HepG2 (cell line): ENCODE measurements around the gene PUDP. TPM values are rescaled to one million over a fixed set of nuclear protein-coding genes. Genes with fewer than 3 reads are reported as not detected.

Experiments used
- ASH2L ChIP-seq: fragments of 300-600, 200-600 bp; sonication (generic); IDR thresholded peaks from 2 replicates; pipeline ENCODE4 v1.7.0; 2017; ENCODE audit warnings: low read depth, mild to moderate bottlenecking, moderate library complexity, mixed read lengths, low read length; ENCODE audit not compliant: insufficient read length
- KMT2B ChIP-seq: IDR thresholded peaks from 2 replicates; pipeline ENCODE4 v1.6.1; 2016; ENCODE audit warnings: missing genetic modification reagents, missing compliant biosample characterization
- PCBP1 ChIP-seq: fragments of 200-400 bp; formaldehyde crosslinking; IDR thresholded peaks from 2 replicates; pipeline ENCODE4 v1.6.1; 2017; ENCODE audit warnings: mild to moderate bottlenecking, low read depth, low read length, borderline replicate concordance
- PHF8 ChIP-seq: sonication (generic); formaldehyde crosslinking; IDR thresholded peaks from 2 replicates; pipeline ENCODE4 v1.5.0; 2020; ENCODE audit warnings: missing genetic modification reagents
- POLR2AphosphoS5 ChIP-seq: IDR thresholded peaks from 2 replicates; pipeline ENCODE4 v1.6.1; 2012; ENCODE audit warnings: low read depth, low read length
- POLR2G ChIP-seq: fragments of 200-400 bp; formaldehyde crosslinking; IDR thresholded peaks from 2 replicates; pipeline ENCODE4 v1.6.1; 2018; ENCODE audit warnings: mild to moderate bottlenecking, low read depth, low read length, moderate library complexity
- TGIF2 ChIP-seq: IDR thresholded peaks from 2 replicates; pipeline ENCODE4 v1.6.1; 2016; ENCODE audit warnings: control low read depth, missing compliant biosample characterization
- ZBTB14 ChIP-seq: sonication (generic); formaldehyde crosslinking; IDR thresholded peaks from 2 replicates; pipeline ENCODE4 v1.4.0; 2020; ENCODE audit warnings: missing genetic modification reagents
- ZFP1 ChIP-seq: IDR thresholded peaks from 2 replicates; pipeline ENCODE4 v1.6.1; 2016
- ZFY ChIP-seq: sonication (generic); formaldehyde crosslinking; IDR thresholded peaks from 2 replicates; pipeline ENCODE4 v1.4.0; 2020; ENCODE audit warnings: missing genetic modification reagents
- ZNF10 ChIP-seq: sonication (generic); formaldehyde crosslinking; IDR thresholded peaks from 2 replicates; pipeline ENCODE4 v1.4.0; 2020; ENCODE audit warnings: mild to moderate bottlenecking, low read depth, missing genetic modification reagents, borderline replicate concordance
- ZNF451 ChIP-seq: sonication (generic); formaldehyde crosslinking; IDR thresholded peaks from 2 replicates; pipeline ENCODE4 v1.5.0; 2020; ENCODE audit warnings: mild to moderate bottlenecking, missing genetic modification reagents
- ZNF615 ChIP-seq: sonication (generic); formaldehyde crosslinking; IDR thresholded peaks from 2 replicates; pipeline ENCODE4 v1.5.0; 2020; ENCODE audit warnings: mild to moderate bottlenecking, missing genetic modification reagents, borderline replicate concordance
- ZNF687 ChIP-seq: sonication (generic); formaldehyde crosslinking; IDR thresholded peaks from 2 replicates; pipeline ENCODE4 v1.5.1; 2020; ENCODE audit warnings: mild to moderate bottlenecking, missing genetic modification reagents, moderate library complexity
- ZNF737 ChIP-seq: sonication (generic); formaldehyde crosslinking; IDR thresholded peaks from 2 replicates; pipeline ENCODE4 v1.5.0; 2020; ENCODE audit warnings: missing genetic modification reagents, mild to moderate bottlenecking, borderline replicate concordance
- polyA plus RNA-seq, 8 experiments: library from polyadenylated mRNA; depleted of rRNA in 3 of 8; stranded (reverse) in 7 of 8; unstranded in 1 of 8; fragments of >200 nt; fragmentation: Illumina TruSeq in 4 of 8; extraction: Trizol in 4 of 8; gene quantifications; 2 replicates each; pipeline versions ENCODE4 v1.2.1 to v1.2.3, GENCODE V29; 2011 to 2016; ENCODE audit warnings: low read depth in 4 of 8, missing spikeins in 1 of 8, mixed read lengths in 1 of 8; ENCODE audit not compliant: insufficient read depth in 1 of 8
- total RNA-seq, 5 experiments: library from RNA; depleted of rRNA; stranded (reverse); fragments of >200 nt; fragmentation: Illumina TruSeq; extraction: Trizol; gene quantifications; 2 replicates each; pipeline ENCODE4 v1.2.3, GENCODE V29; 2016; ENCODE audit warnings: low read depth in 1 of 5

Gene PUDP
- total and polyA plus RNA-seq, 2 of the 13 experiments (the other 11 are each of a cell fraction or from before 2014, with no cell fraction given): 7.5 to 23.5 TPM

- TF ChIP-seq ZNF687 (CRISPR knock-in tag): peak; percentile 49
- no peak for TF ChIP-seq TGIF2 (CRISPR knock-in tag)
- peak; percentile 47; the same call in 1 of the 2 replicates for TF ChIP-seq POLR2G
- TF ChIP-seq ZFP1 (CRISPR knock-in tag): no peak
- TF ChIP-seq ZNF10 (CRISPR knock-in tag): no peak
- no peak for TF ChIP-seq PCBP1
- 0 out of 2 replicates have a peak, but pooled peaks have one; percentile 51 for TF ChIP-seq KMT2B (CRISPR knock-in tag)
- TF ChIP-seq ZNF615 (CRISPR knock-in tag): no peak
- peak; percentile 83 for TF ChIP-seq PHF8 (CRISPR knock-in tag)
- peak; percentile 90 for TF ChIP-seq ZBTB14
- peak; percentile 57 for TF ChIP-seq ZFY (CRISPR knock-in tag)
- TF ChIP-seq ZNF451 (CRISPR knock-in tag): peak; percentile 50; the same call in 1 of the 2 replicates
- no peak for TF ChIP-seq ZNF737
- peak; percentile 48; the same call in 1 of the 2 replicates for TF ChIP-seq POLR2AphosphoS5
- peak; percentile 36 for TF ChIP-seq ASH2L
Observed at GRCh38 chrX:7147978-7148854, at the start of gene PUDP (continued).
